ENCODE results near the gene SMIM26.

DNA sequence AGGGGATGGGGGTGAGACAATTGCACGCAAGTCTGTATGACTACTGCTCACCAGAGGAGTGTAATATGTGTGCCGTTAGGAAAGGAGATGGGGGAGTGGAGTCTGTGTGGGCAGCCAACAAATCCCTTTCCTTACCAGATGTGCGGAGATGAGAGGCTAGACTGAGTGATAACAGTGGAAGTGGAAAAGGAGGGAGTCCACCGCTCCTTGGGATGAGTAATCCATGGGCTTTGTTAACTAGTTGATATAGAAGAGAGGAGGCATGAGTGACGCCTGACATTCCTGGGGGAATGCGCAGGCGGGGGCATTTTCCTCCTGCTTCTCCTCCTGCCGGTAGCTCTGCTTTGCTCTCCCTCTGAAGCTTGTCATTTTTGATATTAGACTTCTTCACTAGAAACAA is 13.5 kb upstream of the SMIM26 start:
- TF ChIP-seq POLR2AphosphoS5 (IDR thresholded peaks at IDR 0.05; ENCODE audit: low read depth, low read length) (no peak), POLR2A (IDR thresholded peaks at IDR 0.05; ENCODE audit: low read depth, low read length) (no peak), TAF1 (IDR thresholded peaks at IDR 0.05; ENCODE audit: borderline replicate concordance, low read depth, low read length) (no peak)

Data from GM12892 (cell line).